HUES6 (cell line): ENCODE data around the gene PSMA7.

ENCODE experiments used
- H3K27ac ChIP-seq: 2 replicates; pipeline ENCODE4 v1.7.0; 2013; ENCODE audit warnings: low read depth, mild to moderate bottlenecking, low read length, inconsistent platforms
- H3K27me3 ChIP-seq: 2 replicates; pipeline ENCODE4 v1.6.1; 2013; ENCODE audit warnings: low read length; ENCODE audit not compliant: control insufficient read depth, insufficient read depth
- H3K36me3 ChIP-seq: 2 replicates; pipeline ENCODE4 v1.6.1; 2013; ENCODE audit warnings: low read length; ENCODE audit not compliant: control insufficient read depth, insufficient read depth
- H3K4me1 ChIP-seq: 2 replicates; pipeline ENCODE4 v1.6.1; 2013; ENCODE audit warnings: low read length; ENCODE audit not compliant: control insufficient read depth, insufficient read depth
- H3K4me3 ChIP-seq: 2 replicates; pipeline ENCODE4 v1.5.1; 2013; ENCODE audit warnings: low read depth, low read length
- H3K9ac ChIP-seq: one replicate; pipeline ENCODE4 v1.6.1; 2013; ENCODE audit warnings: mild to moderate bottlenecking, low read length
- H3K9me3 ChIP-seq: 2 replicates; pipeline ENCODE4 v1.6.1; 2013; ENCODE audit warnings: low read depth, low read length; ENCODE audit not compliant: control insufficient read depth, insufficient read depth

PSMA7 gene

DNA sequence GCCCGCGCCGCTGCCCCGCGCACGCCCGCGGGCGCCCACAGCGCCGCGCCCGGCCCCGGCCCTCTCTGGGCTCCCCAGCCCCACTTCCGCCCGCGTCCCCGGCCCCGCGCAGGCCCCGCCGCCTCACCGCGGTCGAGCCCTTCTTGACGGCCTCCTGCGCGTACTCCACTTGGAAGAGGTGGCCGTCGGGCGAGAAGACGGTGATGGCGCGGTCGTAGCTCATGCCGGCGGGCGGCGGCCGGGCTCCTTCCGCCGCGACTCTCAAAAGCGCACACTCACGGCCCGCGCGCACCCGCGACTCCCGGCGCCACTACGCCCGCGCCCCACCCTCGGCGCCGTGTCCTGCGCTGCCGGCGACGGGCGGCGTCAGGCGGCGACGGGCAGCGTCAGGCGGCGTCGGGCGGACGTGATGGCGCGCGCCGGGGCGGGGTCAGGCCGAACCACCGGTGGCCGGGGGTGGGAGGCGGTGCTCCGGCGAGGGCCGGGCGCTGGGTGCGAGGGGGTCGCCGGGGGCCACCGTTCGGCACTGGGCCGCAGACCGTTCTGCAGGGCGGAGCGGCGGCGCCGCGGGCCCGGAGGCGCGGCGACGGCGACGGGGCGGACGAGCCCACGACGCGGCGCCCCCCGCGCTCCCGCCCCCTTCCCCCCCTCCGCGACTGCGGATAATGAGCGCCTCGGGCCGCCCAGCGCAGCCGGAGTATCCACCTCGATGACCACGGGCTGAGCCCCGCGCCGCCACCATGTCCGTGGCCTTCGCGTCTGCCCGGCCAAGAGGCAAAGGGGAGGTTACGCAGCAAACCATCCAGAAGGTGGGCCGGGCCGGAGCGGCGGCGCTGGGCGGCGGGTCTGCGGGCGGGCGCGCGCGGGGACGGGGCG is at the start of gene PSMA7, which contains the start of gene SS18L1:
PSMA7 (minus strand) TSS at position 314 of the 876 bp plus-strand sequence; CDS start at position 223, 91 bp downstream.
SS18L1 (plus strand) TSS at position 689 of the 876 bp plus-strand sequence; CDS start at position 741, 52 bp downstream.
- Histone ChIP-seq H3K9me3 (no peaks in the 10 kb centered on the region), H3K27me3 (no peaks in the 10 kb centered on the region), H3K9ac (peak within 1 kb of the TSS; percentile 95), H3K4me3 (peak within 1 kb of the TSS; percentile 68), H3K36me3 (peaks cover 45% of the 10 kb centered on the region), H3K4me1 (peaks cover 15% of the 10 kb centered on the region; the same call in 1 of the 2 replicates), H3K27ac (peak within 1 kb of the TSS; percentile 62; the same call in 1 of the 2 replicates)

DNA sequence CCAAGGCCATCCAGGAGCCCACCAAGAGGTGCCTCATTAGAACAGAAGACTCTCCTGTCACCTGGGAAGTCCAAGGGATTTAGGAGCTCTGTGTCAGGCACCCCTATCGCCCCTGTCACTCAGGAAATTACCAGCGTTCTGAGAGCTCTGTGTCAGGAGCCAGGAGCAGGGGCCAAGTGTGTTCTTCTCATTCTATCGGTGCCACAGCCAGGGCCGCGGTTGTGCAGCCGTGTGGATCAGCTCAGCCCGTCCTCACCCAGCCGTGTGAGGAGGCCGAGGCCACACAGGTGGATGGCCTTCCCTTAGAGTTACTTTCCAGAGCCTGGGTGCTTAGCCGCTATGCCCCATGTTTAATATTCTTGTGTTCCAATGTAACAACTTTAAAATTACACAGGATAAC is 49.4 kb upstream of the PSMA7 start:
- no peaks in the 10 kb centered on the region for H3K9me3 ChIP-seq
- H3K9ac ChIP-seq = no peak overlapping the region
- H3K4me1 ChIP-seq = no peaks in the 10 kb centered on the region
- no peak overlapping the region for H3K4me3 ChIP-seq
- peaks cover 30% of the 10 kb centered on the region for H3K36me3 ChIP-seq
- H3K27ac ChIP-seq = no peak overlapping the region
- H3K27me3 ChIP-seq = no peaks in the 10 kb centered on the region

DNA sequence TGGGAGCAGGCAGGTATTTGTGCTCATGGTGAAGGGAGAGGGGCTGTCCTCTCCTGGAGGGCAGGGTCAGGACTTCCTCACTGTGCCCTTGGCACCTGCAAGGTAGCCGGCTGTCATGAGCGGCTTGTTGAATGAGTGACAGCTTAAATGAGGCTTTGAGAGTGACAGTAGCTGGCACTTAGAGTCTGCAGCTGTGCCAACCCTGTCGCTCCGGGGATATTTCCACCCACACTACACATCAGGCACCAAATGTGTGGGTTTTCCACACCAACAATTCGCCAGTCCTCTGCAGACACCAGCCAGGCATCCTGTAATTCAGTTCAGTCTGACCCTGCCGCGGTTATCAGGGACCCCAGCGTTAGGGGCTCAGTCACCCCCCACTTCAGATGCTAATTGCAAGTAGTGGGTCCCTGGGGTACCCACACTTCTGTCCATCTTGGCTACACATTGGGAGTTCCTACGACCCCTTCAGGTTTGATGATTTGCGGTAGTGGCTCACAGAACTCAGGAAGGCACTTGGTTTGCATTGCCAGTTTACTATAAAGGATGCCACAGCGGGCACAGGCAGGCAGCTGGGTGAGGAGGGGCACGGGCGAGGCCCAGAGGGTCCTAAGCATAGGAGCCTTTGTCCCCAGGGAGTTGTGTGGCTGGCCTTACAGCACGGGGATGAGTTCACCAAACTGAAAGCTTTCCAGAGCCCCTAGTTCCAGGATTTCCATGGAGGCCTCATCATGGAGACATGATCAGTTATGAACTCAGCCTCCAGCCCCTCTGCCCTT is 48.8 kb upstream of the PSMA7 start:
- H3K27me3 ChIP-seq = no peaks in the 10 kb centered on the region
- no peak overlapping the region for H3K4me3 ChIP-seq
- peaks cover 27% of the 10 kb centered on the region for H3K36me3 ChIP-seq
- no peak overlapping the region for H3K9ac ChIP-seq
- no peak overlapping the region for H3K27ac ChIP-seq
- H3K9me3 ChIP-seq = no peaks in the 10 kb centered on the region
- H3K4me1 ChIP-seq = no peaks in the 10 kb centered on the region

- H3K27ac ChIP-seq = no peak overlapping the region
- peaks cover 20% of the 10 kb centered on the region for H3K36me3 ChIP-seq
- no peaks in the 10 kb centered on the region for H3K4me1 ChIP-seq
- no peaks in the 10 kb centered on the region for H3K27me3 ChIP-seq
- H3K9ac ChIP-seq = no peak overlapping the region
- no peak overlapping the region for H3K4me3 ChIP-seq
- H3K9me3 ChIP-seq = no peaks in the 10 kb centered on the region
These were observed 47.6 kb upstream of the PSMA7 start for GRCh38 chr20:62190639-62191411.

GRCh38 chr20:62186887-62187866 is 44.0 kb upstream of the PSMA7 start:
- Histone ChIP-seq H3K4me3 (no peak overlapping the region), H3K9me3 (no peaks in the 10 kb centered on the region), H3K27me3 (no peaks in the 10 kb centered on the region), H3K9ac (no peak overlapping the region), H3K4me1 (peaks cover 6% of the 10 kb centered on the region; the same call in 1 of the 2 replicates), H3K27ac (no peak overlapping the region), H3K36me3 (peaks cover 7% of the 10 kb centered on the region)

GRCh38 chr20:62186096-62186426 is 42.9 kb upstream of the PSMA7 start:
- H3K36me3 ChIP-seq = peaks cover 7% of the 10 kb centered on the region
- no peak overlapping the region for H3K9ac ChIP-seq
- H3K27ac ChIP-seq = no peak overlapping the region
- H3K4me1 ChIP-seq = peaks cover 11% of the 10 kb centered on the region
- H3K27me3 ChIP-seq = no peaks in the 10 kb centered on the region
- H3K9me3 ChIP-seq = no peaks in the 10 kb centered on the region
- no peak overlapping the region for H3K4me3 ChIP-seq

- peak overlapping the region; percentile 98 for H3K4me3 ChIP-seq
- no peaks in the 10 kb centered on the region for H3K9me3 ChIP-seq
- peak overlapping the region; percentile 90 for H3K9ac ChIP-seq
- peaks cover 11% of the 10 kb centered on the region for H3K36me3 ChIP-seq
- H3K4me1 ChIP-seq = peaks cover 11% of the 10 kb centered on the region
- H3K27me3 ChIP-seq = no peaks in the 10 kb centered on the region
- peak overlapping the region; percentile 88 for H3K27ac ChIP-seq
These were observed 40.4 kb upstream of the PSMA7 start for GRCh38 chr20:62183426-62184142.

GRCh38 chr20:62182469-62183425 is 39.6 kb upstream of the PSMA7 start, which contains the start of gene MTG2:
Gene MTG2 (plus strand): TSS chr20:62183028. CDS start chr20:62193421, 10,393 bp downstream.
- peak within 1 kb of the TSS; percentile 88 for H3K27ac ChIP-seq
- no peaks in the 10 kb centered on the region for H3K9me3 ChIP-seq
- peaks cover 11% of the 10 kb centered on the region for H3K4me1 ChIP-seq
- H3K36me3 ChIP-seq = peaks cover 11% of the 10 kb centered on the region
- peak within 1 kb of the TSS; percentile 98 for H3K4me3 ChIP-seq
- H3K27me3 ChIP-seq = no peaks in the 10 kb centered on the region
- H3K9ac ChIP-seq = peak within 1 kb of the TSS; percentile 90

DNA sequence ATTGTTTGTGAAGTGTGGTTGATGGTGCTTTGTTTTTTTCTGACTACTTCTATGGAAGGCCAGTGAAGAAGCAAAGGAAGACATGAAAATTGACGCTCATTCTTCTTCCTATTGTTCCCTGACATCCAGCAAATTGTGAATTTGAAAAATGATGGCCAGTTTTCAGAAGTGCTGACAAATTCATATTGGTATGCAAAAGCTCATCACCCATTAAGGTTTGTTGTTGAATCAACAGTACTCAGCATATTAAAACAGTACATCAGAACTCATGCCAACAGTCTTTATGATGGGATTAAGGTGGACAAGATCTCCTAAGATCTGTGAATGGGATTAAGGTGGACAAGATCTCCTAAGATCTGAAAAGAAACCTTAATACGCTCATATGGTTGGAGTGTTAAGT is 38.6 kb upstream of the PSMA7 start:
- Histone ChIP-seq H3K27me3 (no peaks in the 10 kb centered on the region), H3K36me3 (peaks cover 15% of the 10 kb centered on the region), H3K27ac (peak overlapping the region; percentile 88; the same call in 1 of the 2 replicates), H3K9ac (no peak overlapping the region), H3K4me3 (peak overlapping the region; percentile 98), H3K4me1 (peaks cover 11% of the 10 kb centered on the region), H3K9me3 (no peaks in the 10 kb centered on the region)
